HG03175 (cell line): Measurements from ENCODE around the gene GFER.
A peak's percentile ranks its signal among the peaks of the same experiment; 100 is the strongest.

Experiments used
- ATAC-seq: cut with Tn5 transposase; IDR thresholded peaks from one replicate; pipeline ENCODE4 v1.9.1; 2021; ENCODE audit warnings: mild to moderate bottlenecking, moderate library complexity; ENCODE audit not compliant: unreplicated experiment

The GFER gene

DNA sequence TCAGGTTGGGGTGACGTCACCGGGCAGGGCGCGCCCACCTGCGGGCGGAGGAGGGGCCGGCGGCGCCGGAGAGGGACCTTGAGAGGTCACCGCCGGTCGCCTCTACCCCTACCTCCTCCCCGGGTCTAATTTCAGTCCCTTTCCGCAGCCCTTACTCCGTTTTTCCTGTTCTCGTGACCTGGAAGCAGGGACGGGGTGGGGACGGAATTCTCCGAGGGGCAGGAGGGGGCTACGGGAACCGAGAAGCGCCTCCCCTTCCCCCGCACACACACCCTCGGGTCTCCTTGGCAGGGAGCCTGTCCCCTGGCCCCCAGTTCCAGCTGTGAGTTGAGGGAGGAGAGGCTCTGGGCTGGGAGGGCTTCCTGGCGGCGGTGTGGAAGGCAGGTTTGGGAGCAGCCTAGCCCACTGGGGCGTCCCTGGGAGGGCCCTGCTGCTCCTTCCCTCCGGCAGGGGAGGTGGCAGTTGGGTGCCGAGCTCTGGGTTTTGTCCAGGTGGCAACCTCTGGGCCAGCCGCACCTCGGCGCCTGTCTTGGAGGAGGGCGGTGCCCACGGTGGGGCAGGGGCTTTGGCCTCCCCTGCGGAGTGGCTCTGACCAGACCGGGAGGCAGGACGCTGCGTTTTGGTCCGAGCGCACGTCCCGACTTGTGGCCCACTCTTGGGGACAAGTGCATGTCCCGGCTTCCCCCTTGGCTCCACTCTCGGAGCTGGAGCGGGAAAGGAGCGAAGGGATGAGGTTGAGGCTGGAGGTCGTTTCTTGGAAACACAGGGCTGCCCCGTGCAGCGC lies 6.5 kb downstream of the GFER start:
- ATAC-seq = no peak

DNA sequence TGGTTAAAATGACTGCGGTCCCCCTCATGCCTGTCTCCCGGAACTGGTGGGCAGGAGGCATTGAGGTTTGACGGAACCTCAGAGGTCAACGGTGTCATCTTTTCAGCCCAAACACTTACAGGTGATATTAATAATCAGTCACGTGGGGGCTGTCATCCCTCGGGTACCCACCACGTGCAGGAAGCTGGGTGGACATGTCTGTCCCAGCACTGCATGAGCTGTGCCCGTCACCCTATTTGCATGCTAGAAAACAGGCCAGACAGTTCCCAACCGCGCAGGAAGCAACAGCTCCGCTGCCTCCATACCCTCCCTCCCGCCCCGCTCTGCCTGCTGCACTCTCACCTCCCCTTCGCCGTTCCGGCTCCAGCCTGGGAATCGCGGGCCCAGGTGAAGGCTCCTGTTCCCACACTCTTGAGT lies 7.2 kb downstream of the GFER start:
- ATAC-seq = peak; percentile 46

GRCh38 chr16:1991588-1991947 lies 7.6 kb downstream of the GFER start:
- ATAC-seq = no peak

DNA sequence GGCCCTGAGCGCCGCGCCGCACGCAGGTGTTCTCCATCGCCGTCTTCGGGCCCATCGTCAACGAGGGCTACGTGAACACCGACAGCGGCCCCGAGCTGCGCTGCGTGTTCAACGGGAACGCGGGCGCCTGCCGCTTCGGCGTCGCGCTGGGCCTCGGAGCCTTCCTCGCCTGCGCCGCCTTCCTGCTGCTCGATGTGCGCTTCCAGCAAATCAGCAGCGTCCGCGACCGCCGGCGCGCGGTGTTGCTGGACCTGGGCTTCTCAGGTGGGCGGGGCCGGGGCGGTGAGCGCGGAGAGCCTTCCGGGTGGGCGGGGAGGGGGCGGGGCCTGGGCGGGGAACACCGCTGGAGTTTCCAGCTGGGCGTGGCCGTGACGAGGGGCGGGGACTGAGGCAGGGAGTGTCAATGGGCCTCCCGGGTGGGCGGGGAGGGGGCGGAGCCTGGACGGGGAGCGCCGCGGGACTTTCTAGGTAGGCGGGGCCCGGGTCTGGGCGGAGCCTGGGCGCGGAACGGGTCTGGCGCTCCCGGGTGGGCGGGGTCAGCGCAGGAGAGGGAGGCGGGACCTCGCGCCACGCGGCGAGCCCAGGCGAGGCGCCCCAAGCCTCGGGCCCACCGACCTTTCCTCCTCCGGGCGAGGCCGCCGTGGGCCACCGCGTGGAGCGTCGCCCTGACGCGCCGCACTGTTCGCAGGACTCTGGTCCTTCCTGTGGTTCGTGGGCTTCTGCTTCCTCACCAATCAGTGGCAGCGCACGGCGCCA lies 8.1 kb downstream of the GFER start:
- ATAC-seq = peak; percentile 48

DNA sequence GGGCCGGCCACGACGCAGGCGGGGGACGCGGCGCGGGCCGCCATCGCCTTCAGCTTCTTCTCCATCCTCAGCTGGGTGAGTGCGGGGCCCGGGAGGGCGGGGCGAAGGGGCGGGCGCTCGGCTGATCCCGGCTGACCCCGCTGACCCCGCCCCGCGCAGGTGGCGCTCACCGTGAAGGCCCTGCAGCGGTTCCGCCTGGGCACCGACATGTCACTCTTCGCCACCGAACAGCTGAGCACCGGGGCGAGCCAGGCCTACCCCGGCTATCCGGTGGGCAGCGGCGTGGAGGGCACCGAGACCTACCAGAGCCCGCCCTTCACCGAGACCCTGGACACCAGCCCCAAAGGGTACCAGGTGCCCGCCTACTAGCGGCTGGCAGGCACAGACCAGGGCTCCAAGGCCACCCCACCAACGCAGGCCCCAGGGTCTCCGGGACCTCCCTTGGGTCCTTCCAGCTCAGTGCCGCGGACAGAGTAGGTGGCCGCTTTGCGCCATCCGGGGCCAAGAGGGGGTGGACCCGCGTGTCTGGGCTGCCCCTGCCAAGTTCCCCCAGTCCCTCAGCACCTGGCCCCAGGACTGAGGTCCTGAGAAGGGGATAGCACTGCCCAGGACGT lies 8.8 kb downstream of the GFER start:
- no peak for ATAC-seq

- no peak for ATAC-seq
Observed at GRCh38 chr16:1993731-1994131, 9.7 kb downstream of the GFER start.

DNA sequence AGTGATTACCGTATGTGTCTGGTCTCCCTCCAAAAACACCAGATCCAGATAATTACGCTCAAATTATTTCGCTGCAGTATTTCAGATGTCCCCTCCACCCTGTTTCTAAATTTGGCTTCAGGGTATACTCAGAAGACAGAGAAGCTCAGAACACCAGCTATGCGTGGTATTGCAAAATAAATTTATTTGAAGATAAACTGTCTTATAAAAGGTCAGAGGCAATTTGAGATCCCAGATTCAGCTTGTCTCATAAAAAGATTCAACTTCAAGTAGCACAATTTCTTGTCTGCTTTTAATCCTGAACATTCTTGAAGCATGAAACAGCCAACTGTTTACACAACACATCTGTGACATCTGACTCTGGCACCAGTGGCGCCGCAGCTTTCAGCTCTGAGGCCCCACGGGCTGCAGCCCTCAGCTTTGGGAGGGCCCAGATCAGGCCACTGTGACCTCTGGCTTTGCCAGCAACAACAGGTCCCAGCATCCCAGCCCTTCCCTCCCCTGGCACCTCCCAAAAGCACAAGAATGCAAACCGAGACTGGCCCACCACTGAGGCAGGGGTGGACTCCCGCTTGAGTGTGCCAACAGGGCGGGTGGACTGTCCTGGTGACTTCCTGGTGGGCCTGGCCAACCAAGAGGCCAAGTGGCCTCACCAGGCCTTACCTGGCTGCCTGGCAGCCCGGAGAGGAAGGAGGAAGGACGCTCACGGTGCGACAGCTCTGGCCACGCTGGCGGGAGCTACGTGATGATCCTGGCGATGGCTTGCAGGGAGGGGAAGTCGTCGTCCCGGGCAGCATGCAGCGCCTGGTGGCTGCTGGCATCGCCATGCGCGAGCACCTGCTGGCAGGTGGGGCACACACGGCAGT lies 13.7 kb downstream of the GFER start:
- ATAC-seq = no peak

GRCh38 chr16:1998360-1998835 lies 14.4 kb downstream of the GFER start:
- no peak for ATAC-seq

- no peak for ATAC-seq
Observed at GRCh38 chr16:1998852-1999801, 15.1 kb downstream of the GFER start.

DNA sequence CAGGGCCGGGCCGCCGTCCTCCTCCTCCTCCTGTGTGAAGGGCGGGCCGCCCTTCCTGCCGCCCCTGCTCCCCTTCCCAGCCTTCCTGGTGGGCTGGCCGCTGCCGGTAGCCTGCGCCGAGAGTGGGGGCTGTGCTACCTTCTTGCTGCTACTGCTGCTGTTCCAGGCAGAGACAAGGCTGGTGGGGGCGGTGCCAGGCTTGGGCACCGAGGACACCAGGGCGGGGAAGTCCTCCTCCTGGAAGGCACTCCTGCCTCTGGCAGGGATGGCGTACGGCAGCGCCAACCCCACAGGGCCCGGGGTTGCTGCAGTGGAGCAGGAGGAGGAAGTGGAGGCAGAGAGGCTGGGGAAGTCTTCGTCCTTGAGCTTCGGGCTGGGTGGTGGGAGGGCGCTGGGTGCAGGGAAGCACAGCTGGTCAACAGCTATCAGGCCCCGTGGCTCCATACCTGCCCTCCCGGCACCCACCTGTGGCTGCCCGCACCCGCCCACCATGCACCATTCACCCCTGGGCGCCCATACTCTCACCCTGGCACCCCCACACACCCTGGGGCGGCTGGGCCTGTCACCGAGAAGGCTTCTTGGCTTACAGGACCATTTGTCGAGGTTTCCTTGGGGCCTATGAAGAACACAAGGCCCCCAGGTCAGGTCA lies 16.0 kb downstream of the GFER start:
- ATAC-seq = no peak

DNA sequence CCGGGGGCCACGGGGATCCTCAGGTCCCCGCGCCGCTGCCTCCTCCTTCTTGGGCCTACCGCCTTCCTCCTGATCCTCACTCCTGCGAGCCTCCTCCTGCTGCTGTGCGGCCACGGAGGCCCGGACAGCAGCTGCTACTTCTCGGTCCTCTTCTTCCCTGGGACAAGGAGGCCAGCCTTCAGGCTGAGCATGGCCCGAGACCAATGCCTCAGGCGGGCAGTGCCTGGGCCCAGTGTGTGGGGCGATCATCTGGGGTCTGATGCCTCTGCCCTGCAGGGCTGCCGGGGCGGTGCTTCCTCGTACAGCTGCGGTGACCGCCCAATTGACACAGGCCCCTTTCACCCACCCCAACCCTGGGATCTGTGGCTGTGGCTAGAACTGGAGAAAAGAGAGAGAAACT lies 17.0 kb downstream of the GFER start:
- ATAC-seq = no peak

DNA sequence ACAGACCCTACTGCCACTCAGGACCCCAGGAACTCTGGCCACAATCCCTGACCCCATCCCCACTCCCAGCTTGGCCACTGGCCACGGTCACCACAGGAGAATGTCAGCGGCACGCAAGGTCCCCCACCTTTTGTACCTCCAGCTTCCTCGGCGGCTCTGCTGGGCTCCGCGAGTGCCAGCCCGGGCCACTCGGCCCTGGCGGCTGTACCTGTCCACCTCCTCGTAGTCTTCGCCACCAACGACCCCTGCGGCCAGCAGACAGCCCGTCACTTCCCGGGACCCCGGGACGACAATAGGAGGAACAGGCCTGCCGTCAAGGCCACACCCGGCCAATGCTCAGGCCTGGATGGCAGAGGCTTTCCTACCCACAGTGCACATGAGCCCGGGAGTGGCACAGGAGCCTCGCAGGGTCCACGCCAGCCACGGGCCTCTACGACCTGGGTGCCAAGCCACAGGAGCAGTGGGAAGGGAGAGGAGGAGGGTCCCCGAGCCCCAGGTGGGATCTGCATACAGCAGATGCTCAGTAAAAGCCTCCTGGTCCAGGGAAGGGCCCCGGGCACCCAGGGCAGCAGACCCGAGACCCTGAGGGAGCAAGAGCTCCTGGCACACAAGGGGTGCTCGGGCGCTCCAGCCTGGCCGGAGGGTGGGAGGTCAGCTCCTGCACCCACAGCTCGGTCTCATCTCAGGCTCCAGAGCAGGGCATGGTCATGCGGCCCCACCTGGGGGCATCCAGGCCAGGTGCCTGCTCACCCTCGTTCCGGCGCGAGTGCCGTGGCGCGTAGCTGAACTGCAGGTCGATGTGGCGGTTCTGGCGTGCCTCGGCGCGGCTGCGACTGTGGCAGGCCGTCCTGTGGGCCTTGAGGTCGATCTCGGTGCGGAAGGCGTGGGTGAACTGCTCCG lies 17.7 kb downstream of the GFER start:
- ATAC-seq = no peak

- ATAC-seq = no peak
Observed at GRCh38 chr16:2002406-2003230, 18.6 kb downstream of the GFER start.

DNA sequence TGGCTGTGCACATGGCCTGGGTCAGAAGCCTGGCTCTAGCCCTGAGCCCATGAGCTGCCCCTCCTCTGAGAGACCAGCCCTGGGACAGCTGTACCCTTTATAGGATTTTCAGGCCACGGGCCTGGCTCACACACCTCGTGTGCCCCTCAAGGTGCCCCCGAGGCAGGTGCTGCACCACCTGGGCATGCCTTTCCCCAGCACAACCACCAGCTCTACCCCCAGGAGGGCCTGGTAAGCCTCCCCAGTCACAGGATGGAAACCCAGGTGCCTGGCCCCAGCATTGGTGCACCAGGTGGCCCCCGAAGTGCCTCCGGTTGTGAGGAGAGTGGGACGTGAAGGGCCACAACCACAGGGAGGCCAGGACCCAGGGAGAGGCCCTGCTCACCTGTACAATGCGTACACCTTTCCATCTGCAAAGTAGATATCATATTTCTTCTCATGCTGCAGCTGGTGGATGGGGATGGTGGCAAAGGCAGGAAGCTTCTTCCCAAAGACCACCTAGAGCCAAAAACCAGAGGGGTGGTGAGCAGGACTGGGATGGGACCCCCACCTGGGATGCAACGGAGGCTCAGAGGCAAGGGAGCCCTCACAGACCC lies 19.3 kb downstream of the GFER start:
- ATAC-seq = no peak

DNA sequence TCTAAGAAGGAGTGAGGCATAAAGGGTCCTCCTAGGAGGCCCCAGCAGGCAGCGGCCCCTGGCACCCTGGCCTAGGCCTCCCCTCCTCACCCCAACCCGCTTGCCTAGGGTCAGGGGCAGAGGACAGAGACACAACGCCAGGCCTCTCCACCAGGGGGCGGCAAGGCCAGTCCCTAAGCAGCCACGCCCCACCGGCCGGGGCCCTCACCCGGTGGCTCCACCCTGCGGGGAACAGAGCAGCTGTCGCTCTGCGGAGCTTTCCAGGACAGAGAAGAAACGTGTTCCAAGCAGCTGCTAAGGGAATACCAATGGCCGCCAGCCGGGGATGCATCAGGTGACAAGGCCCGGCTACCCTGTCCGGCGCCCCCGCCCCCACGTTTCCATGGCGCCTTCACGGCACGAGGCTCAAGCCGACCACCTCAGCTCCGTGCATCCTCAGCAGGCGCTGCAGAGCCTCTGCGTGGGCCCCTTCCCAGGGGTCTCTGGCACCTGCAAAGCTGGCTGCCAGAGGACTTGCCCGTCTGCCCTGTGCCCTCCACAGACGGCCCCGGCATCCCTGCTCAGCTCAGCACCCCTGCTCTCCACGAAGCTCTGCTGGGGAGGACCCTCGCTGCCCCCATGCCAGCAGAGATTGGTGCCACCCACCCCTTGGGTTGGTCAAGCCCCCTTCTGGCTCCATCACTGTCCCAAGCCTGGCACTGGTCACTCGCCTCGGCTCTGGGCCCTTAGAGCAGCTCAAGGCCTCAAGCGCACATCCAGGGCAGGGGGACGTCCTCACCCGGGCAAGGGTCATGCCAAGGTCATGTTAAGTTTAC lies 20.0 kb downstream of the GFER start:
- peak; percentile 81 for ATAC-seq
